GM12892 (cell line): Measurements from ENCODE around the gene CACNA2D4.

ENCODE experiments used
- POLR2AphosphoS5 ChIP-seq: IDR thresholded peaks from 2 replicates; pipeline ENCODE4 v1.6.1; 2011; ENCODE audit warnings: low read depth, low read length, control low read depth
- TAF1 ChIP-seq: IDR thresholded peaks from 2 replicates; pipeline ENCODE4 v1.6.1; 2011; ENCODE audit warnings: low read depth, mild to moderate bottlenecking, control low read depth, low read length, borderline replicate concordance

- TF ChIP-seq TAF1 = no peak
- no peak for TF ChIP-seq POLR2AphosphoS5
These were observed 11.9 kb downstream of the CACNA2D4 start for GRCh38 chr12:1906579-1906978.
